Fibroblast of the aortic adventitia (primary cell): ENCODE measurements around the gene BEND5. TPM values are rescaled to one million over a fixed set of nuclear protein-coding genes. Genes with fewer than 3 reads are reported as not detected.

Experiments
- DNase-seq: peaks from one replicate; pipeline ENCODE4 v3.0.0-alpha.2; 2010; ENCODE audit warnings: low read depth
- H3K4me3 ChIP-seq: 2 replicates; pipeline ENCODE4 v1.5.1; 2011; ENCODE audit warnings: low read depth, mild to moderate bottlenecking, control low read depth, low read length, moderate library complexity
- CTCF ChIP-seq: IDR thresholded peaks from 2 replicates; pipeline ENCODE4 v1.5.1; 2011; ENCODE audit warnings: mild to moderate bottlenecking, low read length, control low read depth, inconsistent platforms; ENCODE audit not compliant: insufficient read depth
- total RNA-seq: library from RNA; depleted of rRNA; stranded (reverse); fragments of >200 nt; gene quantifications from 2 replicates; pipeline ENCODE4 v1.2.3, GENCODE V29; 2012; ENCODE audit warnings: low replicate concordance

BEND5 gene
- total RNA-seq, 1 donor: 0.45 TPM

- DNase-seq: no peak
- TF ChIP-seq CTCF: no peak
- no peak overlapping the region for H3K4me3 ChIP-seq
These were observed 19.9 kb downstream of the BEND5 start for GRCh38 chr1:48756683-48757316.

- TF ChIP-seq CTCF: no peak
- no peak overlapping the region for H3K4me3 ChIP-seq
- DNase-seq: no peak
These were observed 23.4 kb downstream of the BEND5 start for GRCh38 chr1:48753293-48753692.

GRCh38 chr1:48750109-48750508 lies 26.6 kb downstream of the BEND5 start:
- no peak for TF ChIP-seq CTCF
- H3K4me3 ChIP-seq: no peak overlapping the region
- DNase-seq: no peak

GRCh38 chr1:48749068-48749467 lies 27.6 kb downstream of the BEND5 start:
- no peak overlapping the region for H3K4me3 ChIP-seq
- TF ChIP-seq CTCF: no peak
- no peak for DNase-seq

GRCh38 chr1:48746906-48747305 lies 29.8 kb downstream of the BEND5 start:
- no peak for TF ChIP-seq CTCF
- no peak for DNase-seq
- H3K4me3 ChIP-seq: no peak overlapping the region

GRCh38 chr1:48744032-48744431 lies 32.7 kb downstream of the BEND5 start:
- no peak overlapping the region for H3K4me3 ChIP-seq
- TF ChIP-seq CTCF: no peak
- no peak for DNase-seq

GRCh38 chr1:48743480-48743879 lies 33.2 kb downstream of the BEND5 start:
- no peak for DNase-seq
- H3K4me3 ChIP-seq: no peak overlapping the region
- no peak for TF ChIP-seq CTCF
